Activated CD4-positive, alpha-beta memory T cell treated with anti-CD3 and anti-CD28 coated beads for 36 hours (primary cell): Measurements from ENCODE around the gene DNAJB6. TPM values are rescaled to one million over a fixed set of nuclear protein-coding genes. Genes with fewer than 3 reads are reported as not detected.
"Not testable (repeated sequence)": the region's sequence is repeated elsewhere in the genome, so short reads cannot be mapped to it uniquely, and the experiment has no call there.

Experiments used
- CTCF ChIA-PET: fragments of 350-600 bp; sonication (Branson Sonifier 250); formaldehyde crosslinking; loops from one replicate; lab custom pipeline; 2021; ENCODE audit warnings: antibody characterized with exemption, inconsistent platforms; lab: Charles Lee
- POLR2A ChIA-PET: fragments of 350-600 bp; sonication (Branson Sonifier 250); formaldehyde crosslinking; loops from one replicate; lab custom pipeline; 2021; ENCODE audit warnings: antibody characterized with exemption; lab: Charles Lee
- DNase-seq: peaks from one replicate; pipeline ENCODE4 v3.0.0-alpha.2; 2020
- H3K27ac Mint-ChIP-seq: one replicate; pipeline ENCODE4 v1.8.0; 2021; ENCODE audit warnings: mixed read lengths
- H3K27me3 Mint-ChIP-seq: one replicate; pipeline ENCODE4 v1.8.0; 2021; ENCODE audit warnings: mixed read lengths
- H3K36me3 Mint-ChIP-seq: one replicate; pipeline ENCODE4 v1.8.0; 2021; ENCODE audit warnings: mixed read lengths
- H3K4me1 Mint-ChIP-seq: one replicate; pipeline ENCODE4 v1.8.0; 2021; ENCODE audit warnings: low read depth, mixed read lengths
- H3K4me3 Mint-ChIP-seq: one replicate; pipeline ENCODE4 v1.8.0; 2021; ENCODE audit warnings: mild to moderate bottlenecking, mixed read lengths
- H3K9me3 Mint-ChIP-seq: one replicate; pipeline ENCODE4 v1.8.0; 2021; ENCODE audit warnings: mixed read lengths
- intact Hi-C: fragments of 100-400 bp; cut with micrococcal nuclease; formaldehyde crosslinking; loops from one replicate; pipeline ENCODE4 v1.15.1; 2023
- total RNA-seq, 2 experiments: library from RNA; stranded (reverse); gene quantifications; one replicate each; pipeline ENCODE4 v1.2.3, GENCODE V29; 2021

Gene DNAJB6
- total RNA-seq, 2 experiments from 2014 or later = 90.7 to 97.2 TPM

DNA sequence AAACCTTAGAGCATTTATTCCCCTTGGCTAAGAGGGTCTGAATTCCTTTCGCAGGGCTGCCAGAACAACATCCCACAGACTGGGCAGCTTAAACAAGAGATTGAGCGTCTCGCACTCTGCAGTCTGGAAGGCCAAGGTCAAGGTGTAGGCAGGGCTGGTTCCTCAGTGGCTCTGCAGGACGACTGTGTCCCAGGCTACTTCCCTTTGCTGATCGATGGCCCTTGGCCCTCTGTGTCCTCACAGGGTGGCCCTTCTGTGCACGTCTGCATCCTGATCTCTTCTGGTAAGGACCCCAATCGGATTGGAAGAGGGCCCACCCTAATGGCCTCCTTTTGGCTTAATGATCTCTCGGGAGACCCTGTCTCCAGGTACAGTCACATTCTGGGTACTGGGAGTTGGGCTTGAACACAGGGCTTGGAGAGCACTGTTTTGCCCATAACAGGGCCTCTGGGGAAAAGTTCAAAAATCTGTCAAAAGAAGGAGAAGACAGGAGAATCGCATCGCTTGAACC lies 35.1 kb upstream of the DNAJB6 start:
- Mint-ChIP-seq H3K36me3 (no peaks in the 10 kb centered on the region), H3K9me3 (no peaks in the 10 kb centered on the region), H3K27me3 (no peaks in the 10 kb centered on the region), H3K27ac (peak overlapping the region; percentile 93), H3K4me3 (peak overlapping the region; percentile 67), H3K4me1 (peaks cover 44% of the 10 kb centered on the region)
- no peak for DNase-seq
- intact Hi-C loops = loop anchor here (1.0 to 5.0 kb wide), 4 partner anchors 36 to 383 kb away; partner anchors contain the start of gene DNAJB6
- ChIA-PET CTCF (interaction anchor here (1.0 to 2.4 kb wide), 3 partner anchors 28 to 38 kb away, joined by 4 to 18 read pairs (median 4); no protein-coding TSS in a partner anchor), POLR2A (interaction anchor here (0.9 to 2.8 kb wide), 5 partner anchors 14 to 408 kb away, joined by 3 to 16 read pairs (median 3); partner anchors contain the start of genes DNAJB6 and LMBR1)

DNA sequence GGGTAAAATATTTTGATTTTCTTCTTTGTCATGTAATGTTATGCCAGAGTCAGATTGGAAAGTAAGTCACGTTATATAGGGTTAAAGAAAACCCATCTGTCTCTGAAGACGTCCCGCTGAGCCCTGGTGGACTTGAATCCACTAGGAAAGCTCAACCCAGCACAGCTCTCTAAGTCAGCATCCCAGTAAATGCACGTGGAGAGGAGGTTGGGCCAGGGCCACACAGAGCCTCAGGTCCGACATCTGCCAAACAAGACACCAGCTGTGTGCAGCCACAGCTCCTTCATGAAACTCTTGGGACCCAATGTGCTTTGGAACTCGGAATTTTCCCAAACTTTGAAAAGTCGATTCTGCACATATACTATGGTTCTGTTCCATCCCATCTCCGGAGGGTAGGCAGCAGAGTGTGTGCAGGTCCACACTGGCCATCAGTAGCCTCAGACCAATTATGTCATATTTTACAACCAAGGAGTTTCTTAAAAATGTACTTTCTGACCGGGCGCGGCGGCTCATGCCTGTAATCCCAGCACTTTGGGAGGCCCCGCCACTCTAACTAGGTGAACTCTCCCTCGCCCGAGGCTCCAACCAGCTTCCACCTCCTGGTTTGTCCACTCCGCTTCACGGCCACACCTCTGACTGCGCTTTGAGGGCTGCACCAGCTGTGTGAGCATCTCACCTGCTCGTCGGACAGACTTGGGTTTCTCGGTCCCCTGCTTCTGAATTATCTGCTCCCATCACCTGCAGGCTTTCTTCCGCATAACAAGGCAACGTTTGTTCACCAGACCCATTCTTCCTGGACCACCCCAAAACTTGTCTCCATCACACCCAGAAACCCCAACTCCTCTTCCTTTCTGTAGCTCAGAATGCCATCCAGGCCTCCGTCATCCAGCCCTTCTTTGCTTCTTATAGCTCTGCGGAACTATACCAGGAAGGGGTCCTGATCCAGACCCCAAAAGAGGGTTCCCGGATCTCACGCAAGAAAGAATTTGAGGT lies 29.7 kb upstream of the DNAJB6 start:
- intact Hi-C loops = no loop called here
- Mint-ChIP-seq H3K27ac (no peak overlapping the region), H3K9me3 (no peaks in the 10 kb centered on the region), H3K36me3 (no peaks in the 10 kb centered on the region), H3K27me3 (no peaks in the 10 kb centered on the region), H3K4me1 (peaks cover 29% of the 10 kb centered on the region), H3K4me3 (no peak overlapping the region)
- DNase-seq = no peak
- ChIA-PET CTCF (interaction anchor here (0.8 to 1.1 kb wide), 3 partner anchors 32 to 80 kb away, joined by 3 to 4 read pairs (median 3); no protein-coding TSS in a partner anchor), POLR2A (no interaction called here)

- H3K36me3 Mint-ChIP-seq = no peaks in the 10 kb centered on the region
- no peaks in the 10 kb centered on the region for H3K9me3 Mint-ChIP-seq
- H3K27me3 Mint-ChIP-seq = no peaks in the 10 kb centered on the region
- no peak overlapping the region for H3K4me3 Mint-ChIP-seq
- peaks cover 18% of the 10 kb centered on the region for H3K4me1 Mint-ChIP-seq
- intact Hi-C loops = no loop called here
- ChIA-PET POLR2A (no interaction called here), CTCF (no interaction called here)
- no peak overlapping the region for H3K27ac Mint-ChIP-seq
- DNase-seq = no peak
These were observed 26.7 kb upstream of the DNAJB6 start for GRCh38 chr7:157309988-157310668.

GRCh38 chr7:157310676-157311185 lies 26.1 kb upstream of the DNAJB6 start:
- Mint-ChIP-seq H3K36me3 (no peaks in the 10 kb centered on the region), H3K4me1 (peaks cover 18% of the 10 kb centered on the region), H3K27me3 (no peaks in the 10 kb centered on the region), H3K4me3 (no peak overlapping the region), H3K27ac (peak overlapping the region; percentile 69), H3K9me3 (no peaks in the 10 kb centered on the region)
- intact Hi-C loops = no loop called here
- ChIA-PET POLR2A (no interaction called here), CTCF (no interaction called here)
- no peak for DNase-seq

GRCh38 chr7:157312941-157313340 lies 23.9 kb upstream of the DNAJB6 start:
- Mint-ChIP-seq H3K4me3 (no peak overlapping the region), H3K9me3 (no peaks in the 10 kb centered on the region), H3K27ac (no peak overlapping the region), H3K27me3 (no peaks in the 10 kb centered on the region), H3K36me3 (no peaks in the 10 kb centered on the region), H3K4me1 (peaks cover 12% of the 10 kb centered on the region)
- intact Hi-C loops = no loop called here
- CTCF ChIA-PET = no interaction called here
- POLR2A ChIA-PET = no interaction called here
- DNase-seq = no peak

DNA sequence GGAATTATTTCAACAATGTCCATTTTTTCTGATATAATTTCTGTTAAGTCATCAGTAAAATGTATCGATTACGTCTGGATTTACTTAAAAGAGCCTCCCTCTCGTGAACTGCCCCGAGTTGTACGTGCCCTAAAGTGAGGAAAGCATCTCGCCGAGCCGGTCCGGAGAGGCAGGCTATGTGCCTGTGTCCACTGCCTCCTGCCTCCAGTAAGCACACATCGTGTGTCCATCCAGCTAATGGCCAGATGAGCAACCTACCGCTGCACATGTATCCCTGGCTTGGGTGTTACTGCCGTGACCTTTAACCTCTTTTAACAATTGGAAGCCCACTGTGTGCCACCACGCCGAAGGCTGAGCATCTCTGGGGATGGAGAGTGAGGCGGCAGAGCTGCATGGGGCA lies 23.2 kb upstream of the DNAJB6 start:
- H3K27me3 Mint-ChIP-seq = no peaks in the 10 kb centered on the region
- DNase-seq = no peak
- no peaks in the 10 kb centered on the region for H3K36me3 Mint-ChIP-seq
- H3K4me3 Mint-ChIP-seq = no peak overlapping the region
- H3K27ac Mint-ChIP-seq = no peak overlapping the region
- H3K9me3 Mint-ChIP-seq = no peaks in the 10 kb centered on the region
- peaks cover 19% of the 10 kb centered on the region for H3K4me1 Mint-ChIP-seq
- intact Hi-C loops = no loop called here
- POLR2A ChIA-PET = no interaction called here
- CTCF ChIA-PET = no interaction called here

- ChIA-PET CTCF (no interaction called here), POLR2A (interaction anchor here (1.2 kb wide), 1 partner anchor 15 kb away, joined by 3 read pairs; no protein-coding TSS in a partner anchor)
- no peak overlapping the region for H3K4me3 Mint-ChIP-seq
These were observed 18.6 kb upstream of the DNAJB6 start for GRCh38 chr7:157318015-157318706.

DNA sequence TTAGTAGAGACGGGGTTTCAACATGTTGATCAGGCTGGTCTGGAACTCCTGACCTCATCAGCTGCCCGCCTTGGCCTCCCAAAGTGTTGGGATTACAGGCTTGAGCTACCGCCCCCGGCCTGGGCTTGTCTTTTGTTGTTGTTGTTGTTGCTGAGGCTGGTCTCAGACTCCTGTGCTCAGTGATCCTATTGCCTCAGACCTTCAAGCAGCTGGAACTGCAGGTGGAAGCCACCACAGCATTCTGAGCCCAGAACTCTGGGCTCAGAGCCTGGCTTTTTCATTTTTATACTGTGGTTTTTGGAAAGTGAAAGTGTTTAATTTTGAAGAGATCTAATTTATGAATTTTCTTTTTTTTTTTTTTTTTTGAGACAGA lies 16.2 kb upstream of the DNAJB6 start:
- CTCF ChIA-PET = no interaction called here
- POLR2A ChIA-PET = no interaction called here
- intact Hi-C loops = no loop called here
- Mint-ChIP-seq H3K27me3 (peaks cover 1% of the 10 kb centered on the region), H3K9me3 (no peaks in the 10 kb centered on the region), H3K4me1 (peaks cover 10% of the 10 kb centered on the region), H3K4me3 (no peak overlapping the region), H3K36me3 (no peaks in the 10 kb centered on the region), H3K27ac (no peak overlapping the region)
- no peak for DNase-seq

More at GRCh38 chr7:157318015-157318706, 18.6 kb upstream of the DNAJB6 start:
- Mint-ChIP-seq H3K36me3 (no peaks in the 10 kb centered on the region), H3K9me3 (no peaks in the 10 kb centered on the region), H3K4me1 (peaks cover 10% of the 10 kb centered on the region), H3K27me3 (no peaks in the 10 kb centered on the region), H3K27ac (peak overlapping the region; percentile 14)
- intact Hi-C loops = no loop called here
- DNase-seq = peak; percentile 59

DNA sequence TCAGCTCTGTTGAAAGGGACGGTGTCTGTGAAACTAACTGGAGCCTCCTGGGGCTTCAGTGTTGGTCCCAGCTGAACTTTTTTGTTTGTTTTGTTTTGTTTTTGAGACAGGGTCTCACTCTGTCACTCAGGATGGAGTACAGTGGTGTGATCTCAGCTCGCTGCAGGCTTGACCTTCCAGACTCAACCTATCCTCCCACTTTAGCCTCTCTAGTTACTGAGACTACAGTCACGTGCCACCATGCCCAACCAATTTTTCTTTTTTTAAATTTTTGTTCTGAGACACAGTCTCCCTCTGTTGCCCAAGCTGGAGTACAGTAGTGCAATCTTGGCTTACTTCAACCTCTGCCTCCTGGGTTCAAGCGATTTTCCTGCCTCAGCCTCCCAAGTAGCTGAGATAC lies 13.4 kb upstream of the DNAJB6 start:
- intact Hi-C loops = no loop called here
- no peaks in the 10 kb centered on the region for H3K9me3 Mint-ChIP-seq
- H3K27ac Mint-ChIP-seq = no peak overlapping the region
- CTCF ChIA-PET = interaction anchor here (0.6 to 1.0 kb wide), 2 partner anchors 16 to 64 kb away, joined by 3 to 6 read pairs; no protein-coding TSS in a partner anchor
- no peak overlapping the region for H3K4me3 Mint-ChIP-seq
- peaks cover 5% of the 10 kb centered on the region for H3K4me1 Mint-ChIP-seq
- DNase-seq = no peak
- POLR2A ChIA-PET = no interaction called here
- H3K27me3 Mint-ChIP-seq = peaks cover 1% of the 10 kb centered on the region
- no peaks in the 10 kb centered on the region for H3K36me3 Mint-ChIP-seq

DNA sequence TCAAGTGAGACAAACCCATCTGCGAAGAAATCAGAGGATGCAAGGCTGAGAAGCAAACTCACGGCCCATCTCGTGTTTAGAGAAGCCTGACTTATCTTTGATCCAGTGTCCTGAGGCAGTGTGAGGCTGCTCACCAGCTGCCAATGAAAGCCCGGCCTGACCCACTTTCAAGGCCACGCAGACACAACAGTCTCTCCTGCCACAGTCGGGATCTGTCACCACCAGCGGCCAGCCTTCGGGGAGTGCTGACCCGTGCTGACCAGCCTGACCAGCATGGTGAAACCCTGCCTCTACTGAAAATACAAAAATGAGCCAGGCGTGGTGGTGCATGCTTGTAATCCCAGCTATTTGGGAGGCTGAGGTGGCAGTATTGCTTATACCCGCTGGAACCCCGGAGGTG lies 7.4 kb upstream of the DNAJB6 start:
- DNase-seq = no peak
- H3K4me3 Mint-ChIP-seq = no peak overlapping the region
- no peaks in the 10 kb centered on the region for H3K36me3 Mint-ChIP-seq
- no peaks in the 10 kb centered on the region for H3K4me1 Mint-ChIP-seq
- H3K27ac Mint-ChIP-seq = no peak overlapping the region
- intact Hi-C loops = no loop called here
- no peaks in the 10 kb centered on the region for H3K9me3 Mint-ChIP-seq
- ChIA-PET CTCF (no interaction called here), POLR2A (no interaction called here)
- H3K27me3 Mint-ChIP-seq = peaks cover 6% of the 10 kb centered on the region

DNA sequence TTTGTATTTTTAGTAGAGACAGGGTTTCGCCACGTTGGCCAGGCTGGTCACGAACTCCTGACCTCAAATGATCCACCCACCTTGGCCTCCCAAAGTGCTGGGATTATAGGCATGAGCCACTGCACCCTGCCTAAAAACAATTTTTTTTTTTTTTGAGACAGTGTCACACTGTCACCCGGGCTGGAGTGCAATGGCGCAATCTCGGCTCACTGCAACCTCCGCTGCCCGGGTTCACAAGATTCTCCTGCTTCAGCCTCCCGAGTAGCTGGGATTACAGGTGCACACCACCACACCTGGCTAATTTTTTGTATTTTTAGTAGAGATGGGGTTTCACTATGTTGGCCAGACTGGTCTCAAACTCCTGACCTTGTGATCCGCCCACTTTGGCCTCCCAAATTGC lies 6.2 kb upstream of the DNAJB6 start:
- H3K27me3 Mint-ChIP-seq, H3K4me1 Mint-ChIP-seq, H3K4me3 Mint-ChIP-seq, H3K9me3 Mint-ChIP-seq, intact Hi-C loops, DNase-seq, H3K27ac Mint-ChIP-seq, H3K36me3 Mint-ChIP-seq, POLR2A ChIA-PET: not testable (repeated sequence)
- CTCF ChIA-PET = interaction anchor here (0.7 to 1.2 kb wide), 2 partner anchors 28 to 55 kb away, joined by 3 to 4 read pairs; no protein-coding TSS in a partner anchor
